ENCODE data around the gene NT5M. TPM values are rescaled to one million over a fixed set of nuclear protein-coding genes. Genes with fewer than 3 reads are reported as not detected.
"Not testable (repeated sequence)": the region's sequence is repeated elsewhere in the genome, so short reads cannot be mapped to it uniquely, and the experiment has no call there.

NT5M gene
- total RNA-seq, 1 donor from 2014 or later: 0.94 TPM

DNA sequence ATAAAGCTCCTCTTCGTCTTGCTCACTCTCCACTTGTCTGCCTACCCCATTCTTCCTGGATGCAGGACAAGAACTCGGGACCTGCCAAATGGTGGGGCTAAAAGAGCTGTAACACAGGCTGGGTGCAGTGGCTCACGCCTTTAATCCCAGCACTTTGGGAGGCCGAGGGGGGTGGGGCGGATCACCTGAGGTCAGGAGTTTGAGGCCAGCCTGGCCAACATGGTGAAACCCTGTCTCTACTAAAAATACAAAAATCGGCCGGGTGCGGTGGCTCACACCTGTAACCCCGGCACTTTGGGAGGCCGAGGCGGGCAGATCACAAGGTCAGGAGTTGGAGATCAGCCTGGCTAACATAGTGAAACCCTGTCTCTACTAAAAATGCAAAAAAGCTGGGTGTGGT lies 1.5 kb upstream of the NT5M start:
- DNase-seq (ENCODE audit: low read depth): not testable (repeated sequence)

DNA sequence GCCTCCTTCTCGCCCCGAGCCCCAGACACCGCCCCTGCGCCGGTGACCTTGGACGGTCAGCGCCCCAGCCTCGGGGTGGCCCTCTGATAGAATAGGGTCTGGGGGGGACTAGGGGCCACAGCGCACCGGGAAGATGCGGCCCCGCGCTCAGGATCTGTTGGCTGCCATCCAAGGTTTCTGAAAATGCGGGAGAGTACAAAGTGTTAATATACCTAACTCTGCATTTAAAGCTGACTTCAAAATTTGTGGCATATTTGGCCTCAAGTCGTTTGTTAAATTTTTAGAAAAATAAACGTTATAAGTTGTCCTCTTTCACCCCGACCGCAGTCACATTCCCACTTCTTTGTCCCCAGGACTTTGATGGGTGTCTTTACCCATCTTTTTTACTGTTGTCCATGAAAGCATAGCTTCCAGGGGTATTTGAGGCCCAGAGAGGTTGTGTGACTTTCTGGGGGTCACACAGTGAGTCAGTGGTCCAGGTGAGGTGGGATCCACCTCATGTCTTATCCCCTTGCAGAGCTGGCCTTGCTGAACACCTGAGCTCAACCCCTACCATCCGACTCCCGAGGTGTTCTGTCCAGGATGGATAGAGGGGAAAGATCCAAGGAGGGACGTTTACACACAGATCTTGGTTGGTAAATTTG lies 796 bp downstream of the NT5M start:
- no peak for DNase-seq (ENCODE audit: low read depth)

DNA sequence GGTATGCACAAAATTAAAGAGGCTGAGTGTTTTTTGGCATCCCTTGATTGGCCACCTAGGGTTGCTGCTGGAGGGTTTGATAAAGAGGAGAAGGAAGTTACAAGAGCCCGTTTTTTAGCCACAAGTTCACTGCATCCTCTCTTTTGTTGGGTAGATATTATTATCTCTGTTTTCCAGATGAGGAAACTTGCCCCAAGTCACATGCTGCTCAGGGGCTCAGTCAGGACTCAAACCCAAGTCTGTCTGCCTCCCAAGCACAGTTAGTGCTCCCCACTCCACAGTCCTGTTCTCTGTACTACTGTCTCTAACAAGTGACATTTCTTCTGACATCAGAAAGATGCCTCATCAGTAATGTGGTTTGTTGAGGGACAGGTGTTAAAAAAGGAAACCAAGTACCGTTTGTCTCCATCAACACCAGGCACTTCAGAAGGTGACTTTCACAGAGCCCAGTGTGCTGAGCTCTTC lies 1.4 kb downstream of the NT5M start:
- no peak for DNase-seq (ENCODE audit: low read depth)

DNA sequence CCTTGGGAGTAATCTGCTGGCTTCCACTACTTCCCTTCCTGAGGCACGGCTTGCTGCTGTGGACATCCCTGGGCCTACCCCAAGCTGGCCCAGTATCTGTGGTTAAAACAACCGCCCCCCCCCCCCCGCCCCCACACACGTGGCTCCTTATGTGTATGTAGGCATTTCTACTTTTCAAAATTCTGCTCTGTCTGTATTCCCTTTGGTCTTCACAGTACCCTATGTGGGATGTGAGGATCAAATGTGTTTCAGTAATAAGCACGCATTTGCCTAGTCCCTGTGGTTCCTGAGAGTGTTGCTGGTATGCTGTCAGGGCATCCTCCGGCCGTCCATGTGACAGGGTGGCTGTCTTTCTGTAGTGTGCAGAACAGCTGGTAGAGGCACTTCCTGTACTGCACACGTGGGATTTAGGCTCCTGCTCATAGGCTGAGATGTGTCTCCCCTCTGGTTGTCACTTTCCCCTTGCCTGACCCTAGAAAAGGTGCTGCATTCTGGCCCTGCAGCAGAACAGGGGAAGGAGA lies 2.2 kb downstream of the NT5M start:
- DNase-seq (ENCODE audit: low read depth): no peak

DNA sequence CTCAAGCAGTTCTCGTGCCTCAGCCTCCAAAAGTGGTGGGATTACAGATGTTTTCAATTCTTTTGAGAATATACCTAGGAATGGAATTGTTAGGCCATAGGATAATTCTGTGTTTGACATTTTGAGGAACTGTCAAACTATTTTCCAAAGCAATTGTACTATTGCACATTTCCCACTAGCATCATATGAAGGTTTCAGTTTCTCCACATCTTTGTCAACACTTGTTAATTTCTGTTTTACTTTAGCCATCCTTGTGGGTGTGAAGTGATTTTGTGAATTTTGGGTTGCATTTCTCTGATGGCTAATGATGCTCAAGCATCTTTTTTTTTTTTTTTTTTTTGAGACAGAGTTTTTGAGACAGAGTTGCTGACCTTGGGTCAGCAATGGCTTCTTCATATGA lies 6.2 kb downstream of the NT5M start:
- DNase-seq (ENCODE audit: low read depth): no peak

DNA sequence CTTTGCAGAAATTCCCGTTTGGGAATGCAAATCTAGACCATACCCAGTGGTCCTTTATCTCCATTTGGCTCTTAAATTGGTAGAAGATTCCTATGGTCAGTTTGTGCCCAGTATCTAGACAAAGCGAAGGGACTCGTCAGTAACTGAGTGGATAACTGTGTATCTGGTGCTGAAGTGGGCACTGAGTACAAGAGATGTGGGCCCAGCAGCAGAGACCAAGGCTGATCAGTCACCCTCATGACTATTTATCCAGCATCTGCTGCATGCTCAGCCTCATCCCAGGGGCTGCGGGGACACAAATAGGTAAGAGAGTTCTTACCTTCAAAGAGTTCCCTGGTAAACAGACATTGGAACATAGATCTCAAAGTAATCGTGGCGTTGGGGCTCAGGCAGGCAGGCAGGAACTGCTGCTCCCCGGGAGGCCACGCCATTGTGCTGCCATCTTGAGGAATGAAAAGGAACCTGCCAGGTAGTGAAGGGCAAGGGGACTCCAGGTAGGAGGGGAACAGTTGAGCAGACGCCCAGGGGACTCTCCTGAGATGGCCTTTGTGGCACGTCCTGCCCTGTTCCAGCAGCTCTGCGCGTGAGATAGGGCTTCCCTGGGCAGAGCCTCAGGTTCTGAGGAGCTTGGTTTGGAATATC lies 10.3 kb downstream of the NT5M start:
- DNase-seq (ENCODE audit: low read depth): peak; percentile 43

DNA sequence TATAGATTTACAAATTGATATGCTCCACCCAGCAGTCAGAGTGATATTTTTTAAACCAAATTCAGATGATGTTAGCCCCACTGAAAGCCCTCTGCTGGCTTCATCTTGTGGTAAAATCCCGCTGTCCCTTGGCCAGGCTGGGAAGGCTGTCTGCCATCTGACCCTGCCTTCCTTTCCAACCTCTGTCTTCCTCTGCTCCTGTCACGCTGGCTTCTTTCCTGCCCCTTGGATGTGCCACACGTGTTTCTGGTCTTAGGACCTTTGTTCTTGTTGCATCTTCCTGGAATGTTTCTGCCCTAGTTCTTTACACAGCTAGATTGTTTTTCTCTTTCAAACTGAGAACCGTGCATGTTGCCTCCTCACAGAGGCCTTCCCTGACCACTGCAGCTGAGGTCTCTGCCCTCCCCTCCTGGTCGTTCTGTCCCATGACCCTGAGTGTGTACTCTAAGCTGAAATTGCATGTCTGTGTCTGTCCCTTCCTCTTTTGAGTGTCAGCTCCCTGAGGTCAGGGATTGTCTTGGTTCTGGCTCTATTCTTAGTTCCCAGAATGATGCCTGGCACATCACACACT lies 11.4 kb downstream of the NT5M start:
- no peak for DNase-seq (ENCODE audit: low read depth)

DNA sequence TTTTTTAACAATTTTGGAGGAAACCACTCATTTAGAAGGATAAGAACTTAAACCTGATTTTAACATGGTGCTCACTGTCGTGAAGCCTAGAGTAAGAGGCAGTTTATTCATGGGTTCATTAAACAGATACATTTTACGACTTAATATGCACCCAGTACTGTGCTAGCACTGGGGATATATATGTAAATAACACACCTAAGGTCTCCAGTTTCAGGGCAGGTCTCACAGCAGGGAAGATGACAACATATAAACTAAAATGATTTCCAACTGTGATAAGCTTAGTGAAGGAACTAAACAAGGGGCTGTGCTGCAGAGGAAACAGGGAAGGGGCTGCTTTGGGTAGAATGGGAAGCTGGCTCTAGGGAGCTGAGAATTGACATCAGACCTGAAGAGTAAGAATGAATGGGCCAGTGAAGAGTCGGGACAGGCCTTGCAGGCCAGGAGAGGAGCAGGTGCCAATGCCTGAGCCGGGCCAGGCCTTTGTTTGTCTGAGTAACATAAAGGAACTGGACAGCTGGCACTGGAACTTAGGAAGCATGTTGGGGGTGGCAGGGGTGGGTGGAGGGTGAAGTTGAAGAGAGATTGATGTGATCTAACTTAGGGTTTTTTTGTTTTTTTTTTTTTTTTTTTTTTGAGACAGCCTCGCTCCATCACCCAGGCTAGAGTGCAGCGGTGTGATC lies 12.1 kb downstream of the NT5M start:
- DNase-seq (ENCODE audit: low read depth): no peak

DNA sequence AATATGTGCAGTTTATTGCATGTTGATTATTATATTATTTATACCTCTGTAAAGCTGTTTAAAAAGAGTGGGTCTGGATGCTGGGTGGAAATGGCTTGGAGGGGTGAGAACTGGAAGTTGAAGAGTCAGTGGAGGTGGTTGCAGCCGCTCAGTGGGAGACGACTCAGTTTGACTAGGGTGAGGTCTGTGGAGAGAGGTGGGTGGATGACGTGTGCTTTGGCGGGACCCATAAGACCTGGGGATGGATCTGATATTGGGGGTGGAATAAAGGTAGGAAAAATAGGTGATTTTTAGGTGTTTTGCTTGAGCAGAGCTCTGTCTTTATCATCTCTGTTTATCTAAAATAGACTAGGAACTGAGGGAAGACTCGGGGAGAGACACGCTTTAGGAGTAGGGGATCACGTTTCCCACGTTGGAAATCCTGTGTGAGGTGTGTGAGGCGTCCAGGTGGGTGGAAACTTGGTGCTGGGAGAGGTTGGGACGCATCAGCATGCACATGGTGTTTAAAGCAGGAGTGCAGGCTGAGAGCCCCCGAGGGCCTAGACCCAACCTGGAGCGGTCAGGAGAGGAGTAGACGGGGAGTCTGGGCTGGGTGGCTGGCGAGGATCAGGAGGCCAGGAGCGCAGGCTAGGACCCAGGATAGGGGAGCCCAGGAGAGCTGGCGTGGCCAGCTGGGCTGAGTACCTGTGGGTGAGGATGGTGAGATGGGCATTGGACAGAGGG lies 17.2 kb downstream of the NT5M start:
- DNase-seq (ENCODE audit: low read depth): no peak

DNA sequence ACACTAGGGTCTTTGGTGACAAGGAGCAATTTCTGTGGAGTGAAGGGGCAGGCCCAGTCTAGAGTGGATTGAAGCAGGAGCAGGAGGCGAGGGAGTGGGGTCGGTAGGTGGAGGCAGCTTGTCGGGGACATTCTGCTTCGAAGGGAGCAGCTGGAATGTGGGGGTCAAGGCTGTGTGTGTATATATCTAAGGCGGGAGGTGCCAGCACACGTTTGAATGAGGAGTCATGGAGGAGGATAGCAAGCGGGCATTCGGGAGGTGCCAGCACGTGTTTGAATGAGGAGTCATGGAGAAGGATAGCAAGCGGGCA lies 17.7 kb downstream of the NT5M start:
- DNase-seq (ENCODE audit: low read depth): no peak

DNA sequence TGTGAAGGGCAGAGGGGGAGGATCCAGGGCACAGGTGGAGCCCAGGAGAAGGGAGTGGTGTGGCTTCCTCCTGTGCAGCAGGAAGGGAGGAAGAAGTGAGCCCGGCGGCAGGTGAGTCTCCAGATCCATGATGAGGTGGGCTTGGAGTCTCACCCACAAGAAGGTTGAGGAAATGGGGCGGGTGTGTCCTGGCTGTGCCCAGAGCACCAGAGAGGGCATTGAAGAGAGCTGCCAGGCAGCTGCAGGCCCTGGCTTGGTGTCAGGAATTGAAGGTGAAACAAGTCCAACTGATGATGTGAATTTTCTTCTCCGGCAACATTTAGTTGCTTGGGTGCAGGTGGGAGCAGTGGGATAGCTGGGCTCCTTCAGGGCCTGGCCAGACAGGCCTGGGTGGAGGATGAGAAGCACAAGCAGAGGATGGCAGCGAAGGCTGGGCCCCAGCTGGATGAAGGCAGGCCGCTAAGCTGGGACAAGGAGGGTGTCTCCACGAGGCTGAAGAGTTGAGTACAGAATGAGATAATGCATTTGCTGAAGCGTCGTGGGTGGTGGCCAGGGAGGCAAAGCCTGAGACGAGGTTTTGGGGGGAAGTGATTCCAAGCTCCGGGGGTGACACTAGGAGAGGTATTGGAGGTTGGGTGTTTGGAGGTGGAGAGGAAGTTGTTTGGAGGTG lies 18.3 kb downstream of the NT5M start:
- no peak for DNase-seq (ENCODE audit: low read depth)

DNA sequence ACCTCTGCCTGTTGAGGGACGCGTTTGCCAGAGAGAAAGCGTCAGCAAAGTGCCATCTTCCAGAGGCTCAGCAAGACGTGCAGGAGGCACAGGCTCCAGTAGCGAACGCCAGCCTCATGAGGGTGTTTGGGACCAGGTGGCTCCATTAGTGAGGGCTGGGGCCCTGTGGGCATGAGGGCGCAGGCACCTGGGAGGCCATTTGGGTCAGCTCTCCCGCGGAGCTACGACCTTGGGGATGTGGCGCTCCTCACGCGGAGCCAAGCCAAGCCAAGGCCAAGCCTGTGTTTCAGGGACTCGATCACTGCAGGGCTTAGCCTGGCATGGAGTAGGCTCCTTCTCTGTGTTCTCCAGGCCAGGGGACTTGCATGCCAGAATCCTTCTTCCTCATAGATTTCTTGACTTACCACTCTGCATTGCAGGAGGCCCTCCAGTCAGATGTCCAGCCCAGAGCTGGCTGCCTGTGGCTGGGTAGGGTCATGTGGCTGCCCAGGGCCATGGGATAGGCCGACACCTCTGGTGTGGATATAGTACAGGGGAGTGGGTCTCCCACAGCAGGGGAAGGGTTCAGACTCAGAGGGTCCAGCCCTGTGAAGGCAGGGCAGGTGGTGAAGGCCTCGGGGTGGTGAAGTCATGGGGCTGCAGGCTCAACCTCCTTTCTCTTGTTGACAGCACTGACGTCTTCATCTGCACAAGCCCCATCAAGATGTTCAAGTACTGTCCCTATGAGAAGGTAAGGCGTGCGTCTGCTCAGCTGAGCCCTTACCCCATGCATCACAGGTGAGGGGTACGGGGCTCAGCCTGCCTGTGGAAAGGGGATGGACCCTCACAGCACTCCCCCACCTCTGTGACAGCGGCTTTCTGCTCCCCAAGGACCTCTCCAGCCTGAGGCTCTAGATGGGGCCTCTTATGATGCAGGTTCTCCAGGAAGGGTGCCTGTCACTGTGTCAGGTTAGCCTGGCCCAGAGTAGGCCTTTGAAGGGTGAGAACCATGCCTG lies 19.6 kb downstream of the NT5M start:
- DNase-seq (ENCODE audit: low read depth): no peak

DNA sequence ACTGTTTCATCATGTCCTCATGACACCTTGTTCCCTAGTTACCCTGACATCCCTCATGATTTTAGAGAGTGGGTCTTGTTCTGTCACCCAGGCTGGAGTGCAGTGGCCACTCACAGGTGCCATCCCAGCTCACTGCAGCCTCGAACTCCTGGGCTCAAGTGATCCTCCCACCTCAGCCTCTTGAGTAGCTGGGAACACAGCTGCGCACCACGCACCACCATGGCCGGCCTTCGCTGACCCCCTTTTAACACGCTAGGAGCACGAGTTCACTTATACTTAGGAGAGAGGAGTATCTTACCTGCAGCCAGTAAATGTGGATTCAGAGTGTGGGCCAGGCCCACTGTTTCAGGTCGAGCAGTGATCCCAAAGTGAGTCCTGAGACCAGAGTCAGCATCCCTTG lies 21.4 kb downstream of the NT5M start:
- DNase-seq (ENCODE audit: low read depth): no peak

DNA sequence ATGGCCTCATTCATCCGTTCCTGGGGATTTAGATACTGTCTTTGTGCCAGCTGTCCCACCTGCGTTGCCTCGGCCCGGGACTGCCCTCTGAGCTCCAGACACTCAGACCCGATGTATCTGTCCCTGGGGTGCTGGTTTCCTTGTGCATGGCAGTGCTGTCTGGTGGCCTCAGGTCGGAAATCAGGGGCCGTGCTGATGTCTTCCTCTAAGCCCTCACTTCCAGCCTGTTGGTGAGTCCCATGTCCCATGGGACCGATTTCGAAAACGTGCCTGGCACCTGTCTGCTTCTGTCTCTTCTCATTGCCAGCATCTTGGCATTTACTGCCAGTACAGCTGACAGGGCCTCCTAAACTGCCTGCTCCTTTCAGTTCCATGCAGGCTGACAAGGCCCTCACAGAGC lies 22.1 kb downstream of the NT5M start:
- no peak for DNase-seq (ENCODE audit: low read depth)

DNA sequence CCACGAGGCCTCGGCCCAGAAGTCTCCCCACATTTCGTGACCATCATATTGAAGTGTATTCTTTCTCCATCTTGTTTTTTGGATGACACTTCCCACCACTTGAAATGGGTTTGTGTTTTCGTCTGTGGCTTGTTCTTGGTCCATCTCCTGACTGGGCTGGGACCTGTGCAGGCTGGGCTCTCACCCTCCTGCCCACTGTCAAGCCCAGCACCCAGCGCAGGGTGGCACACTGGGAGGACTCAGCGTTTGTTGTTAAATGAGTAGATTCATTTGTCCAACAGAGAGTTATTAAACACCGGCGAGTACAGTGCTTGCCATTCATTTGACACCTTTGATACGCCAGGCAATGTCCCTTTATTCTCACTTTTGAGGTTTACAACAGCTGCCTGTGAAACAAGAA lies 22.6 kb downstream of the NT5M start:
- DNase-seq (ENCODE audit: low read depth): no peak

DNA sequence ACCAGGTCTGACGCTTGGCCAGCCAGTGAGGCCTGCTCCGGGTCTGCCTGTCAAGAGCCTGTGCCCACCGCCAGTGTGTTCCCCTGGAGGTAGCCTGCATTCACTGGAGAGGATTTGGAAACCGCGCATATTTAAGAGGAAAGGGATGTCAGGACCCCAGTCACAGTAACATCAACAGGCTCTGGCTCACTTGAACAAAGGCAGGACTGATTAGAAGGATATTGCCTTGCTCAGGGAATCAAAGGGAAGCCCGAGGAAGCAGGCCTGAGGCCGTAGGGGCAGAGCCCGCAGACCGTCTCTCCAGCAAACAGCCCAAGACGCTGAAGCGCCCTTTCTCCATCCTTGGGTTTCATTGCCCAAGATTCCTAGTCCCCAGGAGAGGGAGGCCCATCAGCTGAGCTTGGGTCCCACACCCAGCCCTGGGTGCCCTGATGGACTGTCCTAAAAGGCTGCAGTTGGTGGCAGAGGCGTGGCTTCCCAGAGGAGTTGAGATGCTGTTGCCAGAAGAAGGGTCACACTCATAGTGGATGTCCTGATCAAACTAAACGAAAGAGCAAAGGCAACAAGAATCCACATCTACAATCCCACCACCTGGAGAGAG lies 23.2 kb downstream of the NT5M start:
- no peak for DNase-seq (ENCODE audit: low read depth)

DNA sequence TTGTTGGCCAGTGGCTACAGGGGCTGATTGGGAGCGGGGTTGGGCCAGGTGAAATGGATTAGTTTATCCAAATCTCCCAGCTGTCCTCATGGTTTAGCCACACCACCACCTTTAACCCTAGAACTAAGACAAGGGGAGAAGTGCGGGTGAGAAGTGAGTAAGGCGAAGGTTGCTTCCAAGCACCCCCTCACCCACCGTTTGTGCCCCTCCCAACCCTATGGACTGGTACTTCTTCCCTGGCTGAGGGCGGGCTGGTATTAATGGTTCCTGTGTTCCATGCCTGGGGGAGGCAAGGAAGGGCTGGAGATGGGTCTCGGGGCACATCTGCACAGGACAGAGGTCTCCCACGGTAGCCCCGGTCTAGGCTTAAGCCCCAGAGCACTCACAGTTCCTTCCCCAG lies 25.1 kb downstream of the NT5M start:
- DNase-seq (ENCODE audit: low read depth): no peak

DNA sequence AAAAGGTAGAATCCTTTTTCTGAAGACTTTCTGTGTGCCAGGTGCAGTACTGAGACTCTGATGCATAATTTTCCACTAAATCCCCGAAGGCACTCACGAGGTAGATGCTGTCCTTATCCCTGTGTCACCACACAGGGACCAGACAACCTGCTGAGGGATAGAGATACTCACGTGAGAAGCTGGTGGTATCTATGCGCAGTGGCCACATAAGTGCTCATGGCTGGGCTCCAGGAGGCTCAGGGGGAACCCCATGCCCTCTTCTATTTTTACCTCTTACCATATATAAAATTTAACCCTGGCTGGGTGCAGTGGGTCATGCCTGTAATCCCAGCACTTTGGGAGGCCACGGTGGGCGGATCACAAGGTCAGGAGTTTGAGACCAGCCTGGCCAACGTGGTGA lies 38.3 kb downstream of the NT5M start:
- no peak for DNase-seq (ENCODE audit: low read depth)

DNA sequence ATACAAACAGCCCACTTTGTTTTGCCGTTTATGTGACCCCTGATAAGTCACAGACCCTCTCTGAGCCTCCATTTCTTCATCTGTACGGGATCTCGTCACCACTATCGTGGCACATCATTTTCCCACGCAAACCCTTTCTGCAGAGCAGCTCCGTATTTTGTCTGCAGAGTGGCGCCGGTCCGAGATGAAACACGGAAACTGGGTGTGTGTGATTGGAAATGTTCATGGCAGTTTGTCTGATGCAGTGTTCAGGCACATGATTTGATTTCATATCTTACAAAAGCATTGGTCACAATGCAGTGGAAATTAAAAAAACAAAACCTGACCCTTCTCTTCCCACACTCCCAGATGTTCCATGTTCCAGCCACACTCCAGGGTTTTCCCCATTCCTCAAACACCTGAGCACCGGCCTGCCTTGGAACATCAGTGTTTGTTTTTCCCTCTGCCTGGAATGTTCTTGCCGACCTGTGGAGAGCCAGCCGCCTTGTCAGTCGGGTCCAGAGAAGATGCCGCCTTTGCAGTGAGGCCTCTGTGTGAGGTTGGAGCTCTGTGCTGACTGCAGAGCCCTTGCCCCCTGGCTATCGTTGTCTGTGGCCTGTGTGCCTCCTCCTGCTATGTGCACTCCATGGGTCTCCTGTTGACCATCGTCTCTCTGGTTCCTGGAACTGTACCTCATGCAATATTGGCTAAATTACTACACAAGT lies 39.2 kb downstream of the NT5M start:
- no peak for DNase-seq (ENCODE audit: low read depth)

Data from renal cortical epithelial cell (primary cell).